H4 (cell line): ENCODE measurements around the gene CPAMD8. TPM values are rescaled to one million over a fixed set of nuclear protein-coding genes. Genes with fewer than 3 reads are reported as not detected.
"Not testable (repeated sequence)": the region's sequence is repeated elsewhere in the genome, so short reads cannot be mapped to it uniquely, and the experiment has no call there.

Experiments
- DNase-seq: peaks from one replicate; pipeline ENCODE4 v3.0.0-alpha.2; 2015; ENCODE audit warnings: low spot score
- total RNA-seq: library from RNA; depleted of rRNA; stranded (reverse); fragments of >200 nt; shearing (Covaris generic); gene quantifications from 2 replicates; pipeline ENCODE4 v1.2.3, GENCODE V29; 2014

Gene CPAMD8
- total RNA-seq, 1 experiment from 2014 or later = not detected

- DNase-seq = no peak
These were observed 15.4 kb upstream of the CPAMD8 start for GRCh38 chr19:17041976-17042375.

GRCh38 chr19:17037966-17038500 lies 11.4 kb upstream of the CPAMD8 start:
- no peak for DNase-seq

- DNase-seq = no peak
These were observed 10.6 kb upstream of the CPAMD8 start for GRCh38 chr19:17037184-17037583.

- DNase-seq = no peak
These were observed 10.0 kb upstream of the CPAMD8 start for GRCh38 chr19:17036640-17037039.

GRCh38 chr19:17035842-17036424 lies 9.3 kb upstream of the CPAMD8 start:
- DNase-seq = no peak

GRCh38 chr19:17031741-17032140 lies 5.1 kb upstream of the CPAMD8 start:
- no peak for DNase-seq

- DNase-seq = no peak
These were observed 945 bp upstream of the CPAMD8 start for GRCh38 chr19:17027535-17027975.

GRCh38 chr19:17025991-17026658 lies 485 bp downstream of the CPAMD8 start:
- DNase-seq = no peak

GRCh38 chr19:17025361-17025760 lies 1.2 kb downstream of the CPAMD8 start:
- no peak for DNase-seq

GRCh38 chr19:17024941-17025340 lies 1.7 kb downstream of the CPAMD8 start:
- DNase-seq = not testable (repeated sequence)

GRCh38 chr19:17023805-17024204 lies 2.8 kb downstream of the CPAMD8 start:
- no peak for DNase-seq

GRCh38 chr19:17022738-17023137 lies 3.9 kb downstream of the CPAMD8 start:
- no peak for DNase-seq

GRCh38 chr19:17021793-17022590 lies 4.6 kb downstream of the CPAMD8 start:
- DNase-seq = no peak

GRCh38 chr19:17021328-17021727 lies 5.3 kb downstream of the CPAMD8 start:
- no peak for DNase-seq

GRCh38 chr19:17020823-17021222 lies 5.8 kb downstream of the CPAMD8 start:
- no peak for DNase-seq

GRCh38 chr19:17020385-17020784 lies 6.2 kb downstream of the CPAMD8 start:
- no peak for DNase-seq

GRCh38 chr19:17014212-17014861 lies 12.3 kb downstream of the CPAMD8 start:
- not testable (repeated sequence) for DNase-seq

GRCh38 chr19:17011485-17011884 lies 15.1 kb downstream of the CPAMD8 start:
- no peak for DNase-seq

- DNase-seq = no peak
These were observed 20.0 kb downstream of the CPAMD8 start for GRCh38 chr19:17006579-17006978.

GRCh38 chr19:17005000-17005399 lies 21.6 kb downstream of the CPAMD8 start:
- no peak for DNase-seq

GRCh38 chr19:17004386-17004785 lies 22.2 kb downstream of the CPAMD8 start:
- no peak for DNase-seq

GRCh38 chr19:17002455-17002854 lies 24.2 kb downstream of the CPAMD8 start:
- DNase-seq = no peak
